Adipose tissue (tissue), 3 donors: ENCODE measurements around the gene PCARE. TPM values are rescaled to one million over a fixed set of nuclear protein-coding genes. Genes with fewer than 3 reads are reported as not detected.

Experiments
- H3K27ac ChIP-seq: one replicate; pipeline ENCODE4 v1.5.1; 2013; ENCODE audit warnings: low read depth, low read length
- WGBS, 3 donors: extraction: QIAGEN DNeasy Blood & Tissue Kit; methylation state at CpG; one replicate each; pipeline ENCODE4 v1.1.7; 2013; 5-methylcytosine and 5-hydroxymethylcytosine counted together
- polyA plus RNA-seq, 3 donors: library from polyadenylated mRNA; stranded (reverse); fragments of 200-250 nt; gene quantifications; one replicate each; pipeline ENCODE4 v1.2.3, GENCODE V29; 2013
- donor health status: healthy with polysubstance abuse.
- donor health status: Bipolar disorder and iron deficiency.
- donor health status: healthy.

PCARE gene
- polyA plus RNA-seq, 3 donors = 0.01 to 0.11 (median 0.07) TPM

GRCh38 chr2:29021886-29022285, 52.4 kb downstream of the PCARE start:
- H3K27ac ChIP-seq = no peak overlapping the region
- WGBS, 3 donors = 82 to 92% (median 92%) methylated on average over 10 to 11 of the region's 11 CpGs

GRCh38 chr2:29017716-29018435, 56.4 kb downstream of the PCARE start:
- 79 to 88% (median 82%) methylated on average over 19 of the region's 19 CpGs for WGBS, 3 donors
- H3K27ac ChIP-seq = no peak overlapping the region

DNA sequence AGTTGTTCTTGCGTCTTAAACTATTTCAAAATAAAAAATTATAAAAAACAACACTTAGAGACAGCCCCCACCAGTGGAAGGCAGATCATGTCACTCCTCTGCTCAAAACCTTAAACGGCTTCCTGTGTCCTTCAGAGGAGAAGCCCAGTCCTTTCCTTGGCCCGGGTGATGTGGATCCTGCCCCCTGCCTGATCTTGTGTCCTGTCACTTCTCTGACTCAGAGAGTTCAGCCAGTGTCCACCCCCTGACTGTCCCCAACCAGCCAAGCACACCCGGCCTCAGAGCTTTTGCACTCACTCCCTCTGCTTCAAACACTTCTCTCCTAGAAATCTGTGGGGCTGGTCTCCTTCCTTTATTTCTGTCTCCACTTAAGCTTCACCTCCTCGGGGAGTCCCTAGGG, 57.8 kb downstream of the PCARE start:
- H3K27ac ChIP-seq = no peak overlapping the region
- WGBS, 3 donors = 39 to 55% (median 50%) methylated on average over 5 of the region's 5 CpGs

- H3K27ac ChIP-seq = no peak overlapping the region
- WGBS, 3 donors = 71 to 80% (median 72%) methylated on average over 17 of the region's 17 CpGs
These were observed 58.4 kb downstream of the PCARE start for GRCh38 chr2:29015701-29016470.

GRCh38 chr2:29014811-29015421, 59.4 kb downstream of the PCARE start:
- WGBS, 3 donors = 39 to 71% (median 48%) methylated on average over 13 of the region's 13 CpGs
- H3K27ac ChIP-seq = no peak overlapping the region

GRCh38 chr2:29014331-29014730, 60.0 kb downstream of the PCARE start:
- H3K27ac ChIP-seq = no peak overlapping the region
- WGBS, 3 donors = 61 to 77% (median 65%) methylated on average over 8 of the region's 8 CpGs

- WGBS, 3 donors = 80 to 83% (median 81%) methylated on average over 11 of the region's 11 CpGs
- no peak overlapping the region for H3K27ac ChIP-seq
These were observed 61.1 kb downstream of the PCARE start for GRCh38 chr2:29013057-29013780.

DNA sequence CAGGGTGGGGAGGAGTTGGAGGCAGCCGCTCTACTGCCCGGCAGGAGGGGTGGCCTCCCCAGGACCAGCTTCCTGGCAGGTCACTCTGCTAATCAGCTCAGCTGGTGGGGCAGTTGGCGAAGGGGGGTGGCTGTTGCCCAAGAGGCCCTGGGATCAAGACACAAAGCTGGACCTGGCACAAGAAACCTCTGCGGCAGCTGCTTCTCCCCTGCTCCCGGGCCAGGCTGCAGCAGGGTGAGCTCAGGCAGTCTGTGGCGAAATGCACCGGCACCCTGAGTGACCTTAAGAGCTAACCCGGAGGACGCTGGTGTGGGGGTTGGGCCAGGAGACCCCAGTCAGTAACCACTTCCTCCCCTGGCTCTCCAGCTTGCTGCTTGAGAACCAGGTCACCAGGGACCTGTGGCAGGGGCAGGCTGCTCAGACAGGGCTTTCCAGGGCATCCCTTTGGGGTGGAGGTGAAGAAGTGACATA, 62.1 kb downstream of the PCARE start:
- 21 to 30% (median 23%) methylated on average over 9 of the region's 9 CpGs for WGBS, 3 donors
- no peak overlapping the region for H3K27ac ChIP-seq

Other genes starting within 250 kb of the PCARE start
- 10 to 100 TPM in 2 of 3 donors, 1 to 10 TPM in 1; 5.0 to 21.5 (median 10.5) TPM for gene TRMT61B, start 204.2 kb downstream of the PCARE start, polyA plus RNA-seq
- gene WDR43, start 179.9 kb downstream of the PCARE start, polyA plus RNA-seq = 10 to 100 TPM; 10.1 to 28.3 (median 21.3) TPM
- 1 to 10 TPM in 1 of 3 donors, under 1 TPM in 2; 0.30 to 3.0 (median 0.31) TPM for gene TOGARAM2, start 93.2 kb downstream of the PCARE start, polyA plus RNA-seq
- gene CLIP4, start 40.9 kb upstream of the PCARE start, polyA plus RNA-seq = 10 to 100 TPM in 2 of 3 donors, 1 to 10 TPM in 1; 4.9 to 20.4 (median 11.3) TPM